ENCODE measurements around the gene SASH1. TPM values are rescaled to one million over a fixed set of nuclear protein-coding genes. Genes with fewer than 3 reads are reported as not detected.
A peak's percentile ranks its signal among the peaks of the same experiment; 100 is the strongest.
"Not testable (repeated sequence)": the region's sequence is repeated elsewhere in the genome, so short reads cannot be mapped to it uniquely, and the experiment has no call there.

The SASH1 gene
- total RNA-seq, 1 donor from 2014 or later = 112 TPM

- DNase-seq = no peak
Measured at GRCh38 chr6:148370176-148370575, 27.5 kb downstream of the SASH1 start.

- DNase-seq = peak; percentile 48
Measured at GRCh38 chr6:148374040-148374774, 31.6 kb downstream of the SASH1 start.

GRCh38 chr6:148375401-148375800 lies 32.8 kb downstream of the SASH1 start:
- DNase-seq = no peak

GRCh38 chr6:148379481-148379880 lies 36.8 kb downstream of the SASH1 start:
- no peak for DNase-seq

- no peak for DNase-seq
Measured at GRCh38 chr6:148379966-148380713, 37.5 kb downstream of the SASH1 start.

DNA sequence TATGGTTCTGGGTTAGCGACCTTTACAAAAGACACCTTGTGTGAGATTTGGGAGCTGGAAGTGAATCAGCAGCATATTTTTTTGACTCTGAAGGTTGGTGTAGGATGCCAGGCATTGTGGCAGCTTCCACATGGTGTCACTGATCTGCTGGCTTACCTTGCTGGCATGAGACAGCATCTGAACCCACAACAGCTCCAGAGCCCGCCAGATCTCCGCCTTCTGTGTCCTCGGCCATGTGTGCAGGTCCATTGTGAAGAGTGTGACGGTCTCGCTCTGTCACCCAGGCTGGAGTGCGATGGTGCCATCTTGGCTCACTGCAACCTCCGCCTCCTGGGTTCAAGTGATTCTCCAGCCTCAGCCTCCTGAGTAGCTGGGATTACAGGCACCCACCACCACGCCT lies 39.4 kb downstream of the SASH1 start:
- DNase-seq = not testable (repeated sequence)

- peak; percentile 64 for DNase-seq
Measured at GRCh38 chr6:148382861-148383260, 40.2 kb downstream of the SASH1 start.

GRCh38 chr6:148383658-148384368 lies 41.2 kb downstream of the SASH1 start:
- no peak for DNase-seq

DNA sequence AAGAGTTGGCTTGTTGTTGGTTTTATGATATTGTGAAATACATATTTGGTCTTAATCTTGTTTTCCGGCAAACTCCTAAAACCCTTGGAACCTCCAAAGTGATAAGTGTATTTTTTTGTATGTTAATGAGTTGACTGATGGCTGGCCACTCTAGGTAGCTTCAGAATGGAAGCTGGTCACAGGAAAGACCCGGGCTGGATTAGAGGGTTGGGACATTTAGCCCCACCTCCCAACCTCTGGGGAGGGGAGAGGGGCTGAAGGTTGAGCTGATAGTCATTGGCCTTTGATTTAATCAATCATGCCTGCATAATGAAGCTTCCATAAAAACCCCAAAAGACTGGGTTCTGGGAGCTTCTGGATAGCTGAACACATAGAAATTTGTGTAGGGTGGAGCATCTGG lies 42.7 kb downstream of the SASH1 start:
- no peak for DNase-seq

- no peak for DNase-seq
Measured at GRCh38 chr6:148388521-148388920, 45.9 kb downstream of the SASH1 start.

- DNase-seq = no peak
Measured at GRCh38 chr6:148389086-148389485, 46.4 kb downstream of the SASH1 start.

DNA sequence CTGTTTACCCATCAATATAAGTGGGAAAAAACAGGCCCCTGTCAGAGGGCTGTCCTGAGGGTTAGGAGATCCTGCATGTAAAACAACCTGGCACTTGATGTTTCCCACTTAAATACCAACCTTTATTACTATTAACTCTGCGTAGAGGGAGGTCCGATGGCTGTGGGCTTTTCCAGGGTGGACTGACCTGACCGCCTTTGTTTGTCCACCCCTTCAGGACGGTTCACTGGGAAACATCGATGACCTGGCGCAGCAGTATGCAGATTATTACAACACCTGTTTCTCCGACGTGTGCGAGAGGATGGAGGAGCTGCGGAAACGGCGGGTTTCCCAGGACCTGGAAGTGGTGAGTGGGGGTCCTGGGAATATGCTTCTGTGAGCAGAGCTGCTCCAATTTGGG lies 47.3 kb downstream of the SASH1 start:
- DNase-seq = no peak

DNA sequence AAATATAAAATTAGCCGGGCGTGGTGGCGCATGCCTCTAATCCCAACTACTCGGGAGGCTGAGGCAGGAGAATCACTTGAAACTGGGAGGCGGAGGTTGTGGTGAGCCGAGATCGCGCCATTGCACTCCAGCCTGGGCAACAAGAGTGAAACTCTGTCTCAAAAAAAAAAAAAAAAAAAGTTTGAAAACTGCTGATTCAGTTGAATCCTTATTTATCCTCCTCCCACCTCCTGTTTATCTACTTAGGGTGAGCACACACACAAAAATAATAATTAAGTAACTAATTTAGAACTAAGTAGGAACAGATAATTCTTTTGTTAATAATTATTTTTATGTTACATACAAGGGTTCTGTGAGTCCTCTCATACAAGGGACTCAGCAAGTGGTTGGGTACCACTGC lies 49.5 kb downstream of the SASH1 start:
- DNase-seq = not testable (repeated sequence)

DNA sequence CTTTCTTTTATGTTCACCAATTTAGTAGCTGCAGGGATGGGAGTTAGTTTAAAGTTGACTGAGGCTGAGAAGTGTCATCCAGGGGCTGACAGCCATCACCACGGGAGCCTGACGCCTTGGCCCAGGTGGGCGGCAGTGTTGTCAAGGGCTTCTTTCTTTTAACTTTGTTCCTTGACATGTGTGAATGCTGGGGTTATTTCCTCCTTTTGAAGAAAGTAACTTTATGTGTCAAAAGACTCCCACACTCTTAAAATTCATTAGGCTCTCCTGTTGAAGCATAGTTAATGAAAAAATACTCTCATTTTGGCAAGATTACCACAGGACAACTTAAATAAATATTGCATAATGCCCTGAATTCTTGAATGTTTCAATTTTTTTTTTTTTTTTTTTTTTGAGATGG lies 50.0 kb downstream of the SASH1 start:
- DNase-seq = no peak

GRCh38 chr6:148395583-148396101 lies 53.0 kb downstream of the SASH1 start:
- peak; percentile 79 for DNase-seq

- DNase-seq = peak; percentile 47
Measured at GRCh38 chr6:148396411-148396810, 53.8 kb downstream of the SASH1 start.

DNA sequence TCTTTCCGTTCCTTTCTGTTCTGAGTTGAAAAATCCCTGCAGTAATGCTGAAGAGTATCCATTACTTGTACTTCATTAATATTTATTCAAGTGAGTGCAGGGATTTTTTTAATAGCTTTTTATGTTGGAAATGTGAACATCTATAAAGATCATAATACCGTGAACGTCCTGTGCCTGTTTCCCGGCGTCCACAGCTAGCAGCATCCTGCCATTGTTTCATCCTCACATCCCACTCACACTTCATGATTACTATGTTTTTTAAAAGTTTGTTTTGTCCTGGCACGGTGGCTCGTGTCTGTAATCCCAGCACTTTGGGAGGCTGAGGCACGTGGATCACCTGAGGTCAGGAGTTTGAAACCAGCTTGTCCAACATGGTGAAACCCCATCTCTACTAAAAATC lies 54.3 kb downstream of the SASH1 start:
- DNase-seq = peak; percentile 83

DNA sequence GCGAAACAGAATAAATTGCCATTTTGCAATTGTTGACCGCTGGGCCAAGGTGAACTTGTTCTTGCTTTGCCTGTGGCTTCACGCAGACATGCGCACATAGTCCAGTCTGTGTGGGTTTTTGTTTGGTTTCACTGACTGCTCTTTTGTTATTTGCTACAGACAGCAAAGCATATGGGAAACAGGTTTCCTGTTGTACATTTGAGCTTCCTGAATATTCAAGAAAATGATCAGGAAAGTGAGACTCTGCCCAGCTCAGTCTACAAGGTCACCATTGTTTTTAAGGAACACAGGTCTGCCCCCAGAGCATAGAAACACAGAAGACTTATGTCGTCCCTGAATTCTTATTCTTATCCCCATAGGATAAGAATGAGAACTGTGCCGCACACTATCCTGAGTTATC lies 55.6 kb downstream of the SASH1 start:
- peak; percentile 95 for DNase-seq

DNA sequence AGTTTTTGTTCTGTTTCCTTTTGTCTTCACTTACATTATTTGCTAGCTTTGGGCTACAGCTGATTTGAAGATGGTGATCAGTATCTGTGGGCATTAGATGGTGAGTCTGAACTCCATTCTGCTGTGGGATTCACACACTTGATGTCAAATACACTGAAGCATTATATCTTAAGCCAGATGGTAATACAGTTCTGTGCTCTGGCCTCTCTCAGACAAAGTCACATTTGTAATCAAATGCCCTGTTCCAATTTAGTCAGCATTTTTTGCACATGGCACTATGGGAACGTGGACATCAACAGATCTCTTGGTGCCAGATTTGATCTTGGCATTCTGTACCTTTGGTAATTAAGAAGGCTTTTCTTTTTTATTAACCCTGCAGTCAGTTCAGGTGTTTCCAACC lies 56.0 kb downstream of the SASH1 start:
- peak; percentile 53 for DNase-seq

GRCh38 chr6:148401571-148401970 lies 58.9 kb downstream of the SASH1 start:
- no peak for DNase-seq

- DNase-seq = no peak
Measured at GRCh38 chr6:148404456-148405054, 61.9 kb downstream of the SASH1 start.

DNA sequence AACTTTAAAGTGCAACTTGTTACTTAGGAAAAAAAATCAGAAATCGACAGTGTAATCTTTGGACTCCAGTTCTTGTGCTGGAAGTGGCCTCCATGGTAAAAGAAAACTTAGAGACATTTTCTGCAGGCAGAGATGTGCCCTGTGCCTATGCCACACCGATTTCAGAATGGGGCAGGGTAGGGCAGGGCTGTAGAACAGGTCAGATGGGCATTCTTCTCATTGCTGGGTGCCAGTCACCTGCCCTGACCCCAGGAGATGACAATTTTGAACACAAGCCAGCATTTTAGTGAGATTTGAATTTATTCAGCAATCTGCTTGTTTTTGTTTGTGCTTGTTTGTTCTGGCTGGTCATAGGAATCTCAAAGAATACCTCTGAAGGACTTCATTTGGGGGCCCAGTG lies 63.3 kb downstream of the SASH1 start:
- DNase-seq = no peak

All from dermis blood vessel endothelial cell (primary cell).